ENCODE measurements around the gene TGM1. TPM values are rescaled to one million over a fixed set of nuclear protein-coding genes. Genes with fewer than 3 reads are reported as not detected.

Gene TGM1
- total RNA-seq, 2 donors from 2014 or later: 0.40 to 3.9 TPM

DNA sequence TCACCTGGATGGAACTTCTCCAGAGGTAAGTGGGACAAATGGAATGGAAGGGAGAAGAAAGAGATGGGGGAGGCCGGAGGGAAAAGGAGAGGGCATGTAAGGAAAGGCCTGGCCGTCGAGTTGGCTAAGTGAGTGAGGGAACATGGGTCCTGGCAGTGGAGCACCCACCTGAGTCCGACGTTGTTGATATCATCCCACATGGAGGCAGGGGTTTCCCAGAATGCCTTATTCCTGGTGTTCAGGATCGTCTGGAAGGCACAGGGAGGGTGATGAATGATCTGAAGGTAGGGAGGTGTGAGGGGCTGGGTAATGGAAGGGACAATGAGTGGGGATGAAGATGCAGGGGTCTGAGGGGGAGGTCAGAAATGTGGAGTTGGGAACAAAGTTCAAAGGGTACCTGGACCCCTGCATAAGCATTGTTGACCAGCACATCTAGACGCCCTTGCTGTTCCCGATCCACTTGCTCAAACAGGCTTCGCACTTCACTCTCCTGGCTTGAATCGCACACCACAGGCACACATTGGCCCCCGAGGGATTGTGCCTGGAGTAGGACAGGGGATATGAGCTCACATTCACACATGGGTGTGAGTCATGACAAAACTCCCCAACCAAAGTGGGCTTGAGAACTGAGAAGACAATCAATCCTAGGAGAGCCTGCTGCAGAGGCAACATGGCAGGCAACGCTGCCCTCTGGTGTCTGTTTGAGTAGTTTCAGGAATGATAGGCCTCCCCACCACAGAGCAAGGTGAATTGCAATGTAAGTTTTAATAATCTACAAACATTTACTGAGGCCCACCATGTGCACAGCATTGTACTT lies 33.6 kb upstream of the TGM1 start:
- Histone ChIP-seq H3K9ac (ENCODE audit: low read depth in 2 of 2, low read length in 2 of 2) (no peak overlapping the region), H3K27ac (no peak overlapping the region), H3K9me3 (no peaks in the 10 kb centered on the region), H3K4me1 (peaks cover 13% of the 10 kb centered on the region), H3K4me3 (no peak overlapping the region), H3K27me3 (no peaks in the 10 kb centered on the region), H3K36me3 (peaks cover 8% of the 10 kb centered on the region)
- TF ChIP-seq, protein P1, sequence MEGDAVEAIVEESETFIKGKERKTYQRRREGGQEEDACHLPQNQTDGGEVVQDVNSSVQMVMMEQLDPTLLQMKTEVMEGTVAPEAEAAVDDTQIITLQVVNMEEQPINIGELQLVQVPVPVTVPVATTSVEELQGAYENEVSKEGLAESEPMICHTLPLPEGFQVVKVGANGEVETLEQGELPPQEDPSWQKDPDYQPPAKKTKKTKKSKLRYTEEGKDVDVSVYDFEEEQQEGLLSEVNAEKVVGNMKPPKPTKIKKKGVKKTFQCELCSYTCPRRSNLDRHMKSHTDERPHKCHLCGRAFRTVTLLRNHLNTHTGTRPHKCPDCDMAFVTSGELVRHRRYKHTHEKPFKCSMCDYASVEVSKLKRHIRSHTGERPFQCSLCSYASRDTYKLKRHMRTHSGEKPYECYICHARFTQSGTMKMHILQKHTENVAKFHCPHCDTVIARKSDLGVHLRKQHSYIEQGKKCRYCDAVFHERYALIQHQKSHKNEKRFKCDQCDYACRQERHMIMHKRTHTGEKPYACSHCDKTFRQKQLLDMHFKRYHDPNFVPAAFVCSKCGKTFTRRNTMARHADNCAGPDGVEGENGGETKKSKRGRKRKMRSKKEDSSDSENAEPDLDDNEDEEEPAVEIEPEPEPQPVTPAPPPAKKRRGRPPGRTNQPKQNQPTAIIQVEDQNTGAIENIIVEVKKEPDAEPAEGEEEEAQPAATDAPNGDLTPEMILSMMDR (IDR thresholded peaks at IDR 0.05): peak; percentile 68
- intact Hi-C loops (cut with DNase I): no loop called here
- DNase-seq: peak; percentile 66

DNA sequence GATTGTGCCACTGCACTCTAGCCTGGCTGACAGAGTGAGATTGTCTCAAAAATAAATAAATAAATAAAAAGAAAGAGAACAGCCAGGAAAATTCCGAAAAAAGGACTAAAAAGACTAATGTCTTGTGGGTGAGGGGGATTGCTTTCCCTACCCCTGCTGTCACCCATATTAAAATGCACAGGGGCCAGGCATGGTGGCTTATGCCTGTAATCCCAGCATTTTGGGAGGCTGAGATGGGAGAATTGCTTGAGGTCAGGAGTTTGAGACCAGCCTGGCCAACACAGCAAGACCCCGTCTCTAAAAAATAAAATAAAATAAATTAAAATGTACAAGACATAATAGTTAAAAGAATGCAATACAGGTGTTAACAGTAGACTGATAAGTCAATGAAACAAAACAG lies 30.5 kb upstream of the TGM1 start:
- Histone ChIP-seq H3K9me3 (no peaks in the 10 kb centered on the region), H3K27ac (no peak overlapping the region), H3K4me1 (peaks cover 7% of the 10 kb centered on the region), H3K9ac (ENCODE audit: low read depth in 2 of 2, low read length in 2 of 2) (no peak overlapping the region), H3K27me3 (no peaks in the 10 kb centered on the region), H3K36me3 (peaks cover 8% of the 10 kb centered on the region), H3K4me3 (no peak overlapping the region)
- TF ChIP-seq, protein P1 (IDR thresholded peaks at IDR 0.05): no peak
- intact Hi-C loops (cut with DNase I): loop anchor here (2.0 kb wide), 1 partner anchor 49 kb away; no protein-coding TSS in a partner anchor
- no peak for DNase-seq

DNA sequence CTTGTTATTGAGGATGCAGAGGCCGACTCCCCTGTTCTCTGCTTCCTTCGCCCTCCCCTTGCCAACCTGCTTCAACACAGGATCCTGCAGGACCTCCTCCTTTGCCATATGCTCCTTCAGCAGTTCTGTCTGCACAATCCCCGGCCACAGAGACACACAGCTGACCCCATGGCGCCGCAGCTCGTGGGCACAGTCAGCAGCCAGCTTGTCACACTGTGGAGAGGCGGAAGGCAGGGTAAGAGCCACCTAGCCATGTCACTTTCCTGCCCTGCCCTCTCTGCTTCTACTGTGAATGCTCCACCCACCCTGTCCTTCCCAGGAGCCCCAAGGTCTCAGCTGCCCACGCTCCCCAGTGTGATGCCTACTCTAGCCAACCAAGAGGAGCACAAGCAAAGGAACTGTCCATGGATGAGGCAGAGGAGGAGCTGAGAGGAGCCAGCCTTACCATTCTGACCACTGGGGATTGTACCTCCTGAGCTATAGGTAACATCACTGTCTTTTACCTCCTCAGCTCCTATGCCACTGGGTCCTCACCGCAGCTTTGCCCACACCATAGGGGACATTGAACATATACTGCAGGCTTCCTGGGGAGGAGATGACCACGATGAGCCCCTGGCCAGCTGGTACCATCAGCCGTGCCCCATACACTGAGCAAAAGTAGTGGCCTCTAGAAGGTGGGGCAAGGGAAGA lies 29.3 kb upstream of the TGM1 start:
- H3K27ac ChIP-seq: no peak overlapping the region
- no peaks in the 10 kb centered on the region for H3K9me3 ChIP-seq
- H3K9ac ChIP-seq (ENCODE audit: low read depth in 2 of 2, low read length in 2 of 2): no peak overlapping the region
- peaks cover 7% of the 10 kb centered on the region for H3K4me1 ChIP-seq
- no peaks in the 10 kb centered on the region for H3K27me3 ChIP-seq
- no peak for DNase-seq
- intact Hi-C loops (cut with DNase I): loop anchor here (2.0 kb wide), 1 partner anchor 47 kb away; no protein-coding TSS in a partner anchor
- TF ChIP-seq, protein P1 (IDR thresholded peaks at IDR 0.05): no peak
- no peak overlapping the region for H3K4me3 ChIP-seq
- H3K36me3 ChIP-seq: peaks cover 8% of the 10 kb centered on the region

DNA sequence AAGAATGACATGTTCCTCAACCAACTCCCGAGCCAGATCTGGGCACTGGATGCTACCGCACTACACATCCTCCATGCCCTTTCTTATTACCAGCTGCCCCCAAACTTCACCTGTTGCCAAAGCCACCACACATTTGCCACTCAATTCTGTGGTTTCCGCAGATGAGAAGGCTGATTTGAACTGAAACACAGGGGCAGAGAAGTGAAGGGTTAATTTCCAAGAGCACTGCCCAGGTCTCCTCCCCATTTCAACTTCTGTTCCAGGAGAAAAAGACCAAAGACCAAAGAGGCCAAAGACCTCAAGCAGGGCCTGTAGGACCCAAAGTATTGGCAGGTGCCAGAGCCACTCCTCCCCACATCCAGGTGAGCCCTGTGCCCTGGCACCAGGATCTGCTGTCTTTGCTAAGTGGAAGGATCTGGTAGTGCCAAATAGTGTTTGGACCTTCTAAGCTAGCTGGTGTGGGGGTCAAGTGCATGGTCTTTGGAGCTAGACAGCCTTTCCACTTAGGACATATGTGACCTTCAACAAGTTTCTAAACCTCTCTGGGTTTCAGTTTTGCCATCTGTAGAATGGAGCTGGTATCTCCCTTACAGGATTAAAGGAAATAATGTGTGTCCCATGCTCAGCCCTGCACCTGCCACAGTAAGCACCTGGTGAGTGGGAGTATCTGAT lies 28.6 kb upstream of the TGM1 start:
- peaks cover under 1% of the 10 kb centered on the region for H3K4me1 ChIP-seq
- no peak overlapping the region for H3K27ac ChIP-seq
- no peaks in the 10 kb centered on the region for H3K27me3 ChIP-seq
- intact Hi-C loops (cut with DNase I): loop anchor here (2.0 kb wide), 1 partner anchor 47 kb away; no protein-coding TSS in a partner anchor
- H3K4me3 ChIP-seq: no peak overlapping the region
- peaks cover 8% of the 10 kb centered on the region for H3K36me3 ChIP-seq
- TF ChIP-seq, protein P1 (IDR thresholded peaks at IDR 0.05): no peak
- no peak for DNase-seq
- H3K9ac ChIP-seq (ENCODE audit: low read depth in 2 of 2, low read length in 2 of 2): no peak overlapping the region
- H3K9me3 ChIP-seq: no peaks in the 10 kb centered on the region

DNA sequence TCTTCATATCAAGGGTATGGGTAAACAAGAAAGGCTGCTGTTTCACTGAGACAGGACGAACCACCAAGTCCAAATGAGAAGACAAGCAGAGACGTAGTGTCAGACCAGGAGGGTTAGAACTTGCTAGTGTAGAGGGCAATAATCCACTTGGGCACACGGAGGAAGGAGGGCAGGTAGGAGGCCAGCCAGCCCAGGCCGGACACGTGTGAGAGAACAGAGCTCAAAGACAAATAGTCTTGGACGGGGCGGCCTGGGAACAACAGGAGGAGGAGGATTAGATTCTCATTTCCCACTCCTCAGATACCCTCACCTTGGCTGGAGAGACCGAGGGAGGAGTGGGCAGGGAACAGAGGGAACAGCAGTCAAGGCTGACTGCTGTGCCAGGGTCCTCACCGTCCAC lies 27.8 kb upstream of the TGM1 start:
- intact Hi-C loops (cut with DNase I): no loop called here
- H3K4me1 ChIP-seq: no peaks in the 10 kb centered on the region
- H3K9ac ChIP-seq (ENCODE audit: low read depth in 2 of 2, low read length in 2 of 2): no peak overlapping the region
- H3K4me3 ChIP-seq: no peak overlapping the region
- no peak for DNase-seq
- no peaks in the 10 kb centered on the region for H3K27me3 ChIP-seq
- TF ChIP-seq, protein P1 (IDR thresholded peaks at IDR 0.05): no peak
- no peak overlapping the region for H3K27ac ChIP-seq
- H3K9me3 ChIP-seq: no peaks in the 10 kb centered on the region
- peaks cover 8% of the 10 kb centered on the region for H3K36me3 ChIP-seq
